ENCODE measurements around the gene CDH10.

CDH10 gene

GRCh38 chr5:24644761-24645160 is at the start of gene CDH10:
CDH10 (minus strand) TSS chr5:24644978; CDS start chr5:24593490, 51,488 bp downstream.
- Mint-ChIP-seq H3K36me3 (no peaks in the 10 kb centered on the region), H3K9me3 (ENCODE audit: low read depth) (peaks cover 5% of the 10 kb centered on the region), H3K27me3 (no peaks in the 10 kb centered on the region), H3K4me3 (no peak within 1 kb of the TSS), H3K4me1 (ENCODE audit: low read depth) (no peaks in the 10 kb centered on the region), H3K27ac (no peak within 1 kb of the TSS)

- no peaks in the 10 kb centered on the region for H3K36me3 Mint-ChIP-seq
- no peaks in the 10 kb centered on the region for H3K4me1 Mint-ChIP-seq (ENCODE audit: low read depth)
- no peak overlapping the region for H3K27ac Mint-ChIP-seq
- H3K27me3 Mint-ChIP-seq: no peaks in the 10 kb centered on the region
- peaks cover 28% of the 10 kb centered on the region for H3K9me3 Mint-ChIP-seq (ENCODE audit: low read depth)
- no peak overlapping the region for H3K4me3 Mint-ChIP-seq
These were observed 48.8 kb upstream of the CDH10 start for GRCh38 chr5:24693609-24694008.

- Mint-ChIP-seq H3K9me3 (ENCODE audit: low read depth) (peaks cover 27% of the 10 kb centered on the region), H3K4me1 (ENCODE audit: low read depth) (no peaks in the 10 kb centered on the region), H3K27ac (no peak overlapping the region), H3K4me3 (no peak overlapping the region), H3K36me3 (no peaks in the 10 kb centered on the region), H3K27me3 (no peaks in the 10 kb centered on the region)
These were observed 46.3 kb upstream of the CDH10 start for GRCh38 chr5:24691074-24691473.

GRCh38 chr5:24681106-24681505 is 36.3 kb upstream of the CDH10 start:
- Mint-ChIP-seq H3K4me3 (no peak overlapping the region), H3K9me3 (ENCODE audit: low read depth) (peaks cover 15% of the 10 kb centered on the region), H3K4me1 (ENCODE audit: low read depth) (no peaks in the 10 kb centered on the region), H3K27me3 (no peaks in the 10 kb centered on the region), H3K27ac (no peak overlapping the region), H3K36me3 (no peaks in the 10 kb centered on the region)

- peaks cover 7% of the 10 kb centered on the region for H3K9me3 Mint-ChIP-seq (ENCODE audit: low read depth)
- no peaks in the 10 kb centered on the region for H3K36me3 Mint-ChIP-seq
- no peak overlapping the region for H3K27ac Mint-ChIP-seq
- H3K4me3 Mint-ChIP-seq: no peak overlapping the region
- no peaks in the 10 kb centered on the region for H3K27me3 Mint-ChIP-seq
- H3K4me1 Mint-ChIP-seq (ENCODE audit: low read depth): no peaks in the 10 kb centered on the region
These were observed 23.3 kb upstream of the CDH10 start for GRCh38 chr5:24668050-24668449.

- H3K27me3 Mint-ChIP-seq: no peaks in the 10 kb centered on the region
- no peak overlapping the region for H3K27ac Mint-ChIP-seq
- H3K4me1 Mint-ChIP-seq (ENCODE audit: low read depth): no peaks in the 10 kb centered on the region
- H3K36me3 Mint-ChIP-seq: no peaks in the 10 kb centered on the region
- peaks cover 7% of the 10 kb centered on the region for H3K9me3 Mint-ChIP-seq (ENCODE audit: low read depth)
- H3K4me3 Mint-ChIP-seq: no peak overlapping the region
These were observed 4.8 kb upstream of the CDH10 start for GRCh38 chr5:24649531-24649930.

GRCh38 chr5:24646915-24647314 is 2.1 kb upstream of the CDH10 start:
- Mint-ChIP-seq H3K27me3 (no peaks in the 10 kb centered on the region), H3K4me1 (ENCODE audit: low read depth) (no peaks in the 10 kb centered on the region), H3K36me3 (no peaks in the 10 kb centered on the region), H3K27ac (no peak overlapping the region), H3K4me3 (no peak overlapping the region), H3K9me3 (ENCODE audit: low read depth) (peaks cover 7% of the 10 kb centered on the region)

GRCh38 chr5:24645483-24645882 is 705 bp upstream of the CDH10 start:
- peaks cover 4% of the 10 kb centered on the region for H3K9me3 Mint-ChIP-seq (ENCODE audit: low read depth)
- no peaks in the 10 kb centered on the region for H3K27me3 Mint-ChIP-seq
- no peak overlapping the region for H3K27ac Mint-ChIP-seq
- no peak overlapping the region for H3K4me3 Mint-ChIP-seq
- no peaks in the 10 kb centered on the region for H3K36me3 Mint-ChIP-seq
- H3K4me1 Mint-ChIP-seq (ENCODE audit: low read depth): no peaks in the 10 kb centered on the region

- Mint-ChIP-seq H3K4me1 (ENCODE audit: low read depth) (no peaks in the 10 kb centered on the region), H3K9me3 (ENCODE audit: low read depth) (peaks cover 3% of the 10 kb centered on the region), H3K27me3 (no peaks in the 10 kb centered on the region), H3K4me3 (no peak overlapping the region), H3K36me3 (no peaks in the 10 kb centered on the region), H3K27ac (no peak overlapping the region)
These were observed 898 bp downstream of the CDH10 start for GRCh38 chr5:24643880-24644279.

- Mint-ChIP-seq H3K4me1 (ENCODE audit: low read depth) (no peaks in the 10 kb centered on the region), H3K9me3 (ENCODE audit: low read depth) (peaks cover 3% of the 10 kb centered on the region), H3K27me3 (no peaks in the 10 kb centered on the region), H3K36me3 (no peaks in the 10 kb centered on the region), H3K4me3 (no peak overlapping the region), H3K27ac (no peak overlapping the region)
These were observed 1.6 kb downstream of the CDH10 start for GRCh38 chr5:24643156-24643555.

- Mint-ChIP-seq H3K27me3 (no peaks in the 10 kb centered on the region), H3K4me3 (no peak overlapping the region), H3K27ac (no peak overlapping the region), H3K36me3 (no peaks in the 10 kb centered on the region), H3K9me3 (ENCODE audit: low read depth) (peaks cover 3% of the 10 kb centered on the region), H3K4me1 (ENCODE audit: low read depth) (no peaks in the 10 kb centered on the region)
These were observed 2.8 kb downstream of the CDH10 start for GRCh38 chr5:24642022-24642421.

GRCh38 chr5:24635209-24635608 is 9.6 kb downstream of the CDH10 start:
- Mint-ChIP-seq H3K27ac (no peak overlapping the region), H3K4me1 (ENCODE audit: low read depth) (no peaks in the 10 kb centered on the region), H3K36me3 (no peaks in the 10 kb centered on the region), H3K4me3 (no peak overlapping the region), H3K9me3 (ENCODE audit: low read depth) (peaks cover 3% of the 10 kb centered on the region), H3K27me3 (no peaks in the 10 kb centered on the region)

GRCh38 chr5:24633715-24634325 is 11.0 kb downstream of the CDH10 start:
- Mint-ChIP-seq H3K4me3 (no peak overlapping the region), H3K4me1 (ENCODE audit: low read depth) (no peaks in the 10 kb centered on the region), H3K27ac (no peak overlapping the region), H3K9me3 (ENCODE audit: low read depth) (no peaks in the 10 kb centered on the region), H3K36me3 (no peaks in the 10 kb centered on the region), H3K27me3 (no peaks in the 10 kb centered on the region)

- no peaks in the 10 kb centered on the region for H3K36me3 Mint-ChIP-seq
- H3K27me3 Mint-ChIP-seq: no peaks in the 10 kb centered on the region
- H3K4me3 Mint-ChIP-seq: no peak overlapping the region
- H3K27ac Mint-ChIP-seq: no peak overlapping the region
- H3K4me1 Mint-ChIP-seq (ENCODE audit: low read depth): no peaks in the 10 kb centered on the region
- no peaks in the 10 kb centered on the region for H3K9me3 Mint-ChIP-seq (ENCODE audit: low read depth)
These were observed 12.4 kb downstream of the CDH10 start for GRCh38 chr5:24632353-24632752.

- Mint-ChIP-seq H3K4me1 (ENCODE audit: low read depth) (no peaks in the 10 kb centered on the region), H3K9me3 (ENCODE audit: low read depth) (no peaks in the 10 kb centered on the region), H3K27ac (no peak overlapping the region), H3K27me3 (no peaks in the 10 kb centered on the region), H3K36me3 (no peaks in the 10 kb centered on the region), H3K4me3 (no peak overlapping the region)
These were observed 13.9 kb downstream of the CDH10 start for GRCh38 chr5:24630918-24631317.

- Mint-ChIP-seq H3K9me3 (ENCODE audit: low read depth) (no peaks in the 10 kb centered on the region), H3K27me3 (no peaks in the 10 kb centered on the region), H3K4me1 (ENCODE audit: low read depth) (no peaks in the 10 kb centered on the region), H3K27ac (no peak overlapping the region), H3K4me3 (no peak overlapping the region), H3K36me3 (no peaks in the 10 kb centered on the region)
These were observed 15.0 kb downstream of the CDH10 start for GRCh38 chr5:24629798-24630197.
